ENCODE results near the gene TRMT112. TPM values are rescaled to one million over a fixed set of nuclear protein-coding genes. Genes with fewer than 3 reads are reported as not detected.

TRMT112 gene
- polyA plus RNA-seq, 1 donor, result 167 TPM

DNA sequence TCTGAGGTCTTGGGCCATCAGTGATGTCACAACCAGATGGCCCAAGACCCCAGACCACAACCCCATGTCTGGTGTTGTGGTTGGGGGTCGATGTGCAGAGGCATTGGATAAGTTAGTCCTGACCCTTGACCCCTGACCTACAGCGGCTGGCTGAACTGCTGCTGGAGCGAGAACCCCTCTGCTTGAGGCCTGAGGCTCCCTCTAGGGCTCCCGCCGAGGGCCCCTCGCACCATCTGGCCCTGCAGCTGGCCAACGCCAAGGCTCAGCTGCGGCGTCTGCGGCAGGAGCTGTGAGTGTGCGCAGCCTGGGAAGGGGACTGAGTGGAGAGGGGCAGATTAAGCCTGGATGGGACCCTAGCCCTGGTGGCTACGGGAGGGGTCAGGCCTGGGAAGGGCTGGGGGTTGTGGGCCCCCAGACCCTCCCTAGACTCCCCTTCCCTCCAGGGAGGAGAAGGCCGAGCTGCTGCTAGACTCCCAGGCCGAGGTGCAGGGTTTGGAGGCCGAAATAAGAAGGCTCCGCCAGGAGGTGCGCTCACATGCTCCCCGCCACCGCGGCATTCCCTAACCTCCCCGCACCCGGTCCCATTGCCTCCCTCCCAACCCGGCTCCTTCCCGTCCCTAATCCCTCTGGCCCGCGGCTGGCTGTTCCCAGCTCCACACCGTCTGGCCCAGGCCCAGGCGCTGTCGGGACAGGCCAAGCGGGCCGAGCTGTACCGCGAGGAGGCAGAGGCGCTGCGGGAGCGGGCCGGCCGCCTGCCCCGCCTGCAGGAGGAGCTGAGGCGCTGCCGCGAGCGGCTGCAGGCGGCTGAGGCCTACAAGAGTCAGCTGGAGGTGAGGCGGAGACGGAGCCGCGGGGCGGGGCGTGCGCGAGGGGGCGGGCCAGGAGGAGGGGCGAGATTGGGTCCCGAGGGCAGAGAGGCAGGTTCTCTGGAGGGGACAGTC, 24.8 kb upstream of the TRMT112 start:
- peak; percentile 88 to 92 for DNase-seq
- peaks cover 4% of the 10 kb centered on the region for H3K9me3 ChIP-seq (ENCODE audit: control insufficient read depth, low read depth, low read length)
- no peaks in the 10 kb centered on the region for H3K36me3 ChIP-seq (ENCODE audit: control insufficient read depth, insufficient read depth, low read length)
- H3K4me1 ChIP-seq (ENCODE audit: control insufficient read depth, insufficient read depth, low read length), result peaks cover 31% of the 10 kb centered on the region
- 40% methylated on average over 1 of the region's 55 CpGs for WGBS (ENCODE audit: insufficient coverage, low lambda C conversion rate)
- H3K27me3 ChIP-seq (ENCODE audit: control insufficient read depth, insufficient read depth, low read length), result peaks cover 16% of the 10 kb centered on the region
- H3K27ac ChIP-seq (ENCODE audit: low read length), result peak overlapping the region; percentile 14
- peak overlapping the region; percentile 43 for H3K4me3 ChIP-seq (ENCODE audit: low read length)

- no peak for DNase-seq
- Histone ChIP-seq H3K27ac (ENCODE audit: low read length) (no peak overlapping the region), H3K9me3 (ENCODE audit: control insufficient read depth, low read depth, low read length) (peaks cover 4% of the 10 kb centered on the region), H3K4me3 (ENCODE audit: low read length) (no peak overlapping the region), H3K4me1 (ENCODE audit: control insufficient read depth, insufficient read depth, low read length) (peaks cover 31% of the 10 kb centered on the region), H3K27me3 (ENCODE audit: control insufficient read depth, insufficient read depth, low read length) (peaks cover 16% of the 10 kb centered on the region), H3K36me3 (ENCODE audit: control insufficient read depth, insufficient read depth, low read length) (no peaks in the 10 kb centered on the region)
- no CpG with 5 or more reads among the region's 21 CpGs for WGBS (ENCODE audit: insufficient coverage, low lambda C conversion rate)
These were observed 24.1 kb upstream of the TRMT112 start for GRCh38 chr11:64341429-64341828.

- no CpG with 5 or more reads among the region's 33 CpGs for WGBS (ENCODE audit: insufficient coverage, low lambda C conversion rate)
- Histone ChIP-seq H3K27ac (ENCODE audit: low read length) (no peak overlapping the region), H3K9me3 (ENCODE audit: control insufficient read depth, low read depth, low read length) (peaks cover 4% of the 10 kb centered on the region), H3K36me3 (ENCODE audit: control insufficient read depth, insufficient read depth, low read length) (no peaks in the 10 kb centered on the region), H3K4me1 (ENCODE audit: control insufficient read depth, insufficient read depth, low read length) (peaks cover 31% of the 10 kb centered on the region), H3K27me3 (ENCODE audit: control insufficient read depth, insufficient read depth, low read length) (peaks cover 16% of the 10 kb centered on the region), H3K4me3 (ENCODE audit: low read length) (no peak overlapping the region)
- DNase-seq, result no peak
These were observed 23.4 kb upstream of the TRMT112 start for GRCh38 chr11:64340671-64341335.

- peaks cover 4% of the 10 kb centered on the region for H3K9me3 ChIP-seq (ENCODE audit: control insufficient read depth, low read depth, low read length)
- H3K4me3 ChIP-seq (ENCODE audit: low read length), result no peak within 1 kb of the TSS
- peaks cover 16% of the 10 kb centered on the region for H3K27me3 ChIP-seq (ENCODE audit: control insufficient read depth, insufficient read depth, low read length)
- H3K4me1 ChIP-seq (ENCODE audit: control insufficient read depth, insufficient read depth, low read length), result peaks cover 36% of the 10 kb centered on the region
- no CpG with 5 or more reads among the region's 16 CpGs for WGBS (ENCODE audit: insufficient coverage, low lambda C conversion rate)
- no peak within 1 kb of the TSS for H3K27ac ChIP-seq (ENCODE audit: low read length)
- H3K36me3 ChIP-seq (ENCODE audit: control insufficient read depth, insufficient read depth, low read length), result no peaks in the 10 kb centered on the region
- DNase-seq, result no peak
These were observed 22.5 kb upstream of the TRMT112 start, which contains the start of gene CCDC88B for GRCh38 chr11:64339754-64340408. TSS of gene CCDC88B (plus strand) at chr11:64340204. CDS start at chr11:64340267, 63 bp downstream.

DNA sequence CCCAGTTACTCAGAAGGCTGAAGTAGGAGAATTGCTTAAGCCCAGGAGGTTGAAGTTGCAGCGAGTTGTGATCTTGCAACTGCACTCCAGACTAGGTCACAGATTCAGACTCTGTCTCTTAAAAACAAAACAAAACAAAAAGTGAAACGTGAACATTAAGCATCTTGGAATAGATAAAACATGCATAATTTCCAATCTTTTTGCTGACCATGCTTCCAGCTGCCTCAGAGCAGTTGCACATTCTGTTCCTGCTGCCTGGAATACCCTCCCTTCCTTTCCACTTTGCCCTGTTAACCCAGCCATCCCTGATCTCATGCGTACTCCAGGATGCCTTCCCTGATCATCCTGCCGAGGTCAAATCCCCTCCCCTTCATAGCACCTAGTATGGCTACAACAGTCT, 21.9 kb upstream of the TRMT112 start:
- peaks cover 4% of the 10 kb centered on the region for H3K9me3 ChIP-seq (ENCODE audit: control insufficient read depth, low read depth, low read length)
- H3K4me3 ChIP-seq (ENCODE audit: low read length), result no peak overlapping the region
- peaks cover 16% of the 10 kb centered on the region for H3K27me3 ChIP-seq (ENCODE audit: control insufficient read depth, insufficient read depth, low read length)
- no CpG with 5 or more reads among the region's 4 CpGs for WGBS (ENCODE audit: insufficient coverage, low lambda C conversion rate)
- no peak overlapping the region for H3K27ac ChIP-seq (ENCODE audit: low read length)
- no peak for DNase-seq
- no peaks in the 10 kb centered on the region for H3K36me3 ChIP-seq (ENCODE audit: control insufficient read depth, insufficient read depth, low read length)
- H3K4me1 ChIP-seq (ENCODE audit: control insufficient read depth, insufficient read depth, low read length), result peaks cover 38% of the 10 kb centered on the region

DNA sequence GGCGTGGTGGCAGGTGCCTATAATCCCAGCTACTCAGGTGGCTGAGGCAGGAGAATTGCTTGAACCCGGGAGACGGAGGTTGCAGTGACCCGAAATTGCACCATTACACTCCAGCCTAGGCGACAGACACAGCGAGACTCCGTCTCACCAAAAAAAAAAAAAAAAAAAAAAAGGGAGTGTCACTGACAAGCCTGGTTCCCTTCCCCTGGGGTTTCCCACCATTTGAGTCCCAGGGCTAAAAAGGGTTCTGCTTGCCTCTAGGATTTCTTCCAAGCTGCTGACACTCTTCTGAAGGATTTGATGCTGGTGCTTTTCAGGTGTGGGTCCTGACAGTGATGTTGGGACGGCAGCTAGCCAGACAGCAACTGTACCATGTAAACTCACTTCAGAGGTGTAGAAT, 21.4 kb upstream of the TRMT112 start:
- H3K4me1 ChIP-seq (ENCODE audit: control insufficient read depth, insufficient read depth, low read length), result peaks cover 32% of the 10 kb centered on the region
- H3K4me3 ChIP-seq (ENCODE audit: low read length), result no peak overlapping the region
- H3K27ac ChIP-seq (ENCODE audit: low read length), result no peak overlapping the region
- WGBS (ENCODE audit: insufficient coverage, low lambda C conversion rate), result no CpG with 5 or more reads among the region's 8 CpGs
- H3K27me3 ChIP-seq (ENCODE audit: control insufficient read depth, insufficient read depth, low read length), result peaks cover 16% of the 10 kb centered on the region
- no peak for DNase-seq
- H3K9me3 ChIP-seq (ENCODE audit: control insufficient read depth, low read depth, low read length), result peaks cover 4% of the 10 kb centered on the region
- no peaks in the 10 kb centered on the region for H3K36me3 ChIP-seq (ENCODE audit: control insufficient read depth, insufficient read depth, low read length)

DNA sequence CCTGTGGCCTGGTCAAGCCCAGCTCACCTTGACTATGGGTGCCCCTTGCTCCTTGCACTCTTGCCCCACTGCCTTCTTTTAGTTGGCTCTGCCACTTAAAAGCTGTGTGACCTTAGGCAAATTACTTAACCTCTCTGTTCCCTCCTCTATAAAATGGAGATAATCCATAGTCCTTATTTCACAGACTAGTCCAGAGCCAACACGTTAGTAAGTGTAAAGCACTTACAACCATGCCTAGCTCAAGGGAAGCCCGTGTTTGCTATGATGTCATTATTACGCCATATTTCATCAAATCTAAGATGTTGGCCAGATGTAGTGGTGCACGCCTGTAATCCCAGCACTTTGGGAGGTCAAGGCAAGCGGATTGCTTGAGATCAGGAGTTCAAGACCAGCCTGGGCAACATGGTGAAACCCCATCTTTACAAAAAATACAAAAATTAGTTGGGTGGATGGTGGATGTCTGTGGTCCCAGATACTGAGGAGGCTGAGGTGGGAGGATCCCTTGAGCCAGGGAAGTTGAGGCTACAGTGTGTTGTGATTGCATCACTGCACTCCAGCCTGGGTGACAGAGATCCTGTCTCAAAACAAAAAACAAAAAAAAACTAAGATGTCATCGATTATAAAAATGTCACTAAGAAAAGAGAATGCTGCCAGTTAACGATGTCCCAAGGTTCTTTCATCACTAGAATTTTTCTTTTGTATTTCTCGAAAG, 20.3 kb upstream of the TRMT112 start:
- H3K4me1 ChIP-seq (ENCODE audit: control insufficient read depth, insufficient read depth, low read length), result peaks cover 23% of the 10 kb centered on the region
- peaks cover 4% of the 10 kb centered on the region for H3K9me3 ChIP-seq (ENCODE audit: control insufficient read depth, low read depth, low read length)
- 89% methylated on average over 4 of the region's 8 CpGs for WGBS (ENCODE audit: insufficient coverage, low lambda C conversion rate)
- no peaks in the 10 kb centered on the region for H3K36me3 ChIP-seq (ENCODE audit: control insufficient read depth, insufficient read depth, low read length)
- H3K27ac ChIP-seq (ENCODE audit: low read length), result no peak overlapping the region
- H3K27me3 ChIP-seq (ENCODE audit: control insufficient read depth, insufficient read depth, low read length), result peaks cover 16% of the 10 kb centered on the region
- no peak for DNase-seq
- H3K4me3 ChIP-seq (ENCODE audit: low read length), result no peak overlapping the region

- DNase-seq, result peak; percentile 95 to 98
- H3K27ac ChIP-seq (ENCODE audit: low read length), result peak overlapping the region; percentile 46
These were observed 17.7 kb upstream of the TRMT112 start for GRCh38 chr11:64334764-64335735.

GRCh38 chr11:64333556-64333955, 16.2 kb upstream of the TRMT112 start:
- H3K27me3 ChIP-seq (ENCODE audit: control insufficient read depth, insufficient read depth, low read length), result no peaks in the 10 kb centered on the region
- H3K9me3 ChIP-seq (ENCODE audit: control insufficient read depth, low read depth, low read length), result no peaks in the 10 kb centered on the region
- no peaks in the 10 kb centered on the region for H3K36me3 ChIP-seq (ENCODE audit: control insufficient read depth, insufficient read depth, low read length)
- no peak overlapping the region for H3K4me3 ChIP-seq (ENCODE audit: low read length)
- no CpG with 5 or more reads among the region's 8 CpGs for WGBS (ENCODE audit: insufficient coverage, low lambda C conversion rate)
- no peak for DNase-seq
- peaks cover 26% of the 10 kb centered on the region for H3K4me1 ChIP-seq (ENCODE audit: control insufficient read depth, insufficient read depth, low read length)
- no peak overlapping the region for H3K27ac ChIP-seq (ENCODE audit: low read length)

More at GRCh38 chr11:64334764-64335735, 17.7 kb upstream of the TRMT112 start:
- Histone ChIP-seq H3K27me3 (ENCODE audit: control insufficient read depth, insufficient read depth, low read length) (no peaks in the 10 kb centered on the region), H3K4me3 (ENCODE audit: low read length) (no peak overlapping the region), H3K36me3 (ENCODE audit: control insufficient read depth, insufficient read depth, low read length) (no peaks in the 10 kb centered on the region), H3K9me3 (ENCODE audit: control insufficient read depth, low read depth, low read length) (no peaks in the 10 kb centered on the region), H3K4me1 (ENCODE audit: control insufficient read depth, insufficient read depth, low read length) (peaks cover 19% of the 10 kb centered on the region)
- no CpG with 5 or more reads among the region's 13 CpGs for WGBS (ENCODE audit: insufficient coverage, low lambda C conversion rate)
